Mesothelial cell of epicardium (in vitro differentiated cells): ENCODE results near the gene PHACTR2. TPM values are rescaled to one million over a fixed set of nuclear protein-coding genes. Genes with fewer than 3 reads are reported as not detected.

Experiments used
- DNase-seq, 2 experiments: peaks; one replicate each; pipeline ENCODE4 v3.0.0; 2021; ENCODE audit warnings: low spot score in 2 of 2; ENCODE audit not compliant: unreplicated experiment in 2 of 2
- H3K27ac Mint-ChIP-seq: 2 replicates; pipeline ENCODE4 v1.8.0; 2021; ENCODE audit warnings: mixed read lengths
- H3K27me3 Mint-ChIP-seq: 2 replicates; pipeline ENCODE4 v1.8.0; 2021; ENCODE audit warnings: low read depth, mixed read lengths
- H3K36me3 Mint-ChIP-seq: 2 replicates; pipeline ENCODE4 v1.8.0; 2021; ENCODE audit warnings: mixed read lengths
- H3K4me1 Mint-ChIP-seq: 2 replicates; pipeline ENCODE4 v1.8.0; 2021; ENCODE audit warnings: mixed read lengths
- H3K4me3 Mint-ChIP-seq: 2 replicates; pipeline ENCODE4 v1.8.0; 2021; ENCODE audit warnings: mild to moderate bottlenecking, moderate library complexity, mixed read lengths
- H3K9me3 Mint-ChIP-seq: 2 replicates; pipeline ENCODE4 v1.8.0; 2021; ENCODE audit warnings: mixed read lengths
- total RNA-seq: library from RNA; stranded (reverse); gene quantifications from 3 replicates; pipeline ENCODE4 v1.2.1, GENCODE V29; 2021
- TF ChIP-seq, protein P1 (sequence below): fragments of 200-600 bp; sonication (generic); IDR thresholded peaks from one replicate; pipeline ENCODE4 v1.5.0; 2021; ENCODE audit warnings: antibody characterized with exemption; ENCODE audit not compliant: unreplicated experiment

The PHACTR2 gene
- total RNA-seq, 1 donor from 2014 or later, result 124 TPM

DNA sequence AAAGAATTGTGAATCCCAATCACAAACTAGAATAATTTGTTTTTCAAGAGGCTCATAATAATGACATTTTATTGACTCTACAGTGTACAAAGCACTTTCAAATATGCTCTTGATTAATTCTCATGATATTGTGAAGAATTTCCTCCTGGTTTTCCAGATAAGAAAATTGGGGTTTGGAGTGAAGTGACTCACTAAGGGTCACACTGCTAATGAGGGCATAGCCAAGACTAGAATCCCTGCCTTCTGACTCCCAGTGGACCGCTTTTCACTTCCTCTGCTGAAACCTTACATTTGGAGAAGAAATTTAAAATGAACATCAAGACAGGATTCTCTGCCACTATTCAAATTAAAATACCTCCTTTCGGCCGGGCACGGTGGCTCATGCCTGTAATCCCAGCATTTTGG, 127.1 kb downstream of the PHACTR2 start:
- H3K27ac Mint-ChIP-seq, result no peak overlapping the region
- no peaks in the 10 kb centered on the region for H3K27me3 Mint-ChIP-seq
- no peak for DNase-seq
- TF ChIP-seq, protein P1, sequence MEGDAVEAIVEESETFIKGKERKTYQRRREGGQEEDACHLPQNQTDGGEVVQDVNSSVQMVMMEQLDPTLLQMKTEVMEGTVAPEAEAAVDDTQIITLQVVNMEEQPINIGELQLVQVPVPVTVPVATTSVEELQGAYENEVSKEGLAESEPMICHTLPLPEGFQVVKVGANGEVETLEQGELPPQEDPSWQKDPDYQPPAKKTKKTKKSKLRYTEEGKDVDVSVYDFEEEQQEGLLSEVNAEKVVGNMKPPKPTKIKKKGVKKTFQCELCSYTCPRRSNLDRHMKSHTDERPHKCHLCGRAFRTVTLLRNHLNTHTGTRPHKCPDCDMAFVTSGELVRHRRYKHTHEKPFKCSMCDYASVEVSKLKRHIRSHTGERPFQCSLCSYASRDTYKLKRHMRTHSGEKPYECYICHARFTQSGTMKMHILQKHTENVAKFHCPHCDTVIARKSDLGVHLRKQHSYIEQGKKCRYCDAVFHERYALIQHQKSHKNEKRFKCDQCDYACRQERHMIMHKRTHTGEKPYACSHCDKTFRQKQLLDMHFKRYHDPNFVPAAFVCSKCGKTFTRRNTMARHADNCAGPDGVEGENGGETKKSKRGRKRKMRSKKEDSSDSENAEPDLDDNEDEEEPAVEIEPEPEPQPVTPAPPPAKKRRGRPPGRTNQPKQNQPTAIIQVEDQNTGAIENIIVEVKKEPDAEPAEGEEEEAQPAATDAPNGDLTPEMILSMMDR, result no peak
- no peaks in the 10 kb centered on the region for H3K4me1 Mint-ChIP-seq
- peaks cover 43% of the 10 kb centered on the region for H3K36me3 Mint-ChIP-seq
- peaks cover 12% of the 10 kb centered on the region for H3K9me3 Mint-ChIP-seq
- H3K4me3 Mint-ChIP-seq, result no peak overlapping the region

DNA sequence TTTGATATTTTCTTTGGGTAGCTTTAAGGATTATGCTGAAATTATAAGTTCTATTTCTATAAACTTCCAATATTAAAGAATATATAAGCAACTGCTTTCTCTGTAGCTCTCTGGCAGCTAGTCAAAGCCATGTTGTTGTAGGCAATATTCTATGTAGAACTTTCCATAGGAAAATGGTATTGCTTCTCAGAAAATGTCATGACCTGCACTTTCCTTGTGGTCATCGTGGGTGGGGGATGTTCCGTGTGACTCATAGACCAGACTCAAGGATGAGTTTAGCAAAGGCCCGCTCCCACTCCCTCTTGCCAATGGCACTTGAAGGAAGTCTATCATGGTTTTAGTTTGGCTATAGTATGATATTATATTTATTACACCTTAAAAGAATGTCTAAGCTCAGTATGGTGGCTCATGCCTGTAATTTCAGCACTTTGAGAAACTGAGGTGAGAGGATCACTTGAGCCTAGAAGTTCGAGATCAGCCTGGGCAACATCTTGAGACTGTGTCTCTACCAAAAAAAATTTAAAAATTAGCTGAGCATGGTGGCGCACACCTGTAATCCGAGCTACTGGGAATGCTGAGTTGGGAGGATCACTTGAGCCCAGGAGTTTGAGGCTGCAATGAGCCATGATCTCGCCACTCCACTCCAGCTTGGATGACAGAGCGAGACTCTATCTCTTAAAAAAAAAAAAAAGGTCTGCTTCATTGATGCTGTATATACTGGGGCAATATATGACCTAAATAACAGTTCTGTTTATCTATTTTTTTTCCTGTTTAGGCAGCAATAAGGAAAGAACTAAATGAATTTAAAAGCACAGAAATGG, 128.7 kb downstream of the PHACTR2 start:
- H3K27ac Mint-ChIP-seq, result no peak overlapping the region
- H3K36me3 Mint-ChIP-seq, result peaks cover 29% of the 10 kb centered on the region

DNA sequence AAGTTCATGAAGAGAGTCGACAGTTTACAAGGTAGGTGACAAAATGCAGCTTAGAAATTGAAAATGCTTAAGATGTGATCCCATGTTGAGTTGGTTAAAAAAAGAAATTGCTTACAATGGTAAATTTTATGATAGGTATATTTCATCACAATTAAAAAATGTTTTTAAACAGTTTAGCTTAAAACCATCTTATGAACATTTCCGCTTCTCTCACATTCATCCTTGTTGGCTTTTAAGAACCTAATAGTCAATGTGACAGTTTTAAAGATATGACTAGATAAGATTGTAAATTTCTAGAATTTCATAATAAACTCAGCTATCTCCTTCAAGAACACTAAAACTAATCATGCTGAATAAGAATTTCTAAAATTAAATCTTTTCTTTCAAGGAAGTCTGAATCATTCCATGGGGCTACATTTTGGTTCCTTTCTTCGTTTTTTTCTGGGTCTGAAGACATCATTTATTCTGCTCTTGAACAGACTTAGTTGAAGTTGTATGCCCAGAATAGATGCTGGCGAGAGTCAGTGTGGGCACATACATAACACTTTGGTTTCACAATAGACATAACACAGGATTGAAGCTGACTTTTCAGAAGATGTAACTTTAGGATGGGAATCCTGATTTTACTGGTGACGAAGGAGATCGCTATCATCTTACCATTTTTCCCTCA, 129.5 kb downstream of the PHACTR2 start:
- Mint-ChIP-seq H3K9me3 (no peaks in the 10 kb centered on the region), H3K27ac (no peak overlapping the region), H3K36me3 (peaks cover 28% of the 10 kb centered on the region), H3K4me1 (peaks cover 3% of the 10 kb centered on the region), H3K4me3 (no peak overlapping the region), H3K27me3 (no peaks in the 10 kb centered on the region)
- TF ChIP-seq, protein P1, result no peak
- no peak for DNase-seq

More for the DNA sequence above, 128.7 kb downstream of the PHACTR2 start:
- Mint-ChIP-seq H3K27me3 (no peaks in the 10 kb centered on the region), H3K9me3 (no peaks in the 10 kb centered on the region), H3K4me1 (no peaks in the 10 kb centered on the region), H3K4me3 (no peak overlapping the region)
- TF ChIP-seq, protein P1, result no peak
- DNase-seq, result no peak

- Mint-ChIP-seq H3K27ac (peak overlapping the region; percentile 1), H3K4me3 (no peak overlapping the region), H3K36me3 (peaks cover 34% of the 10 kb centered on the region), H3K4me1 (peaks cover 3% of the 10 kb centered on the region), H3K9me3 (no peaks in the 10 kb centered on the region), H3K27me3 (no peaks in the 10 kb centered on the region)
- no peak for DNase-seq
- TF ChIP-seq, protein P1, result no peak
Observed at GRCh38 chr6:143810745-143811144, 133.0 kb downstream of the PHACTR2 start.

DNA sequence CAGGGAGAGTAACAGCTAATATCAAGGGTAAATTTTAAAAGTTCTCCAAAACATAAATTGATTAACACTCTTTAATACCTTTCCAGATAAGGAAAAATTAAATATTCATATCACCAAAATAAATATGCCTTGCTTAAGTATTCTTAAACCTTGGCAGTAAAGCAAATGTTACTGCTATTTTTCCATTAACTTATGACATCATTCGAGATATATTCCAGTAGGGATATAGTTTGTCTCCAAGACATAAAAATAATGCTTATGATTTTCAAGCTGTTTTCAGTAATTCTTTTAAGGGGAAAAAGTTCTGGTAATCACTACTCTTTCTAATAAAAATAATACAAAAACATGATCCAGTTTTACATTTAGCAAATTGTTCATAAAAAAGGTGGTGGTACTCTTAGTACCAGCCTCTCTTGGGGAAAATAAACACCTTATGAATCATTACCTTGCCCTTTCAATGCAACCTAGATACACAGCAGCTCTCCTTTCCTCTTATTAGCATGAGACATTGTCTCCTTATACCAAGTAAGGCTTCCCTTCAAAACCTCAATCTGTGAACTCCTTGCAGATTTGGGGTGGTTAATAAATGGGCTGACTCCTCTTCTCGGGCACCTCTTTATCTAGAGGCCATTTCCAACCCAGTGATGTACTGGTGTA, 133.9 kb downstream of the PHACTR2 start:
- peaks cover 3% of the 10 kb centered on the region for H3K4me1 Mint-ChIP-seq
- H3K36me3 Mint-ChIP-seq, result peaks cover 40% of the 10 kb centered on the region
- TF ChIP-seq, protein P1, result no peak
- peak overlapping the region; percentile 65 for H3K27ac Mint-ChIP-seq
- H3K27me3 Mint-ChIP-seq, result no peaks in the 10 kb centered on the region
- H3K4me3 Mint-ChIP-seq, result no peak overlapping the region
- no peak for DNase-seq
- no peaks in the 10 kb centered on the region for H3K9me3 Mint-ChIP-seq
